A673 (cell line): ENCODE measurements around the gene ARHGAP11B.
"Not testable (repeated sequence)": the region's sequence is repeated elsewhere in the genome, so short reads cannot be mapped to it uniquely, and the experiment has no call there.

Experiments used
- BruUV-seq: library from RNA; stranded (reverse); fragments of 400-500 nt; replicated peaks from 2 replicates; lab custom pipeline; 2021; lab: Mats Ljungman, UMichigan
- CTCF ChIA-PET: fragments of 300-600 bp; sonication (Branson Sonifier 250); formaldehyde crosslinking; loops from one replicate; lab custom pipeline; 2022; ENCODE audit warnings: antibody characterized with exemption; lab: Charles Lee
- POLR2A ChIA-PET: fragments of 300-600 bp; sonication (Branson Sonifier 250); formaldehyde crosslinking; loops from one replicate; lab custom pipeline; 2022; ENCODE audit warnings: antibody characterized with exemption; ENCODE audit not compliant: low non-redundant PET; lab: Charles Lee
- DNase-seq: peaks from one replicate; pipeline ENCODE4 v3.0.0-alpha.2; 2015; ENCODE audit warnings: low spot score
- H3K27ac ChIP-seq: fragments of 200-600 bp; sonication (generic); 2 replicates; pipeline ENCODE4 v1.5.1; 2016; ENCODE audit warnings: mixed run types, low read depth, mild to moderate bottlenecking, mixed read lengths, antibody characterized with exemption, low read length; ENCODE audit not compliant: poor library complexity, severe bottlenecking
- H3K27me3 ChIP-seq: fragments of 200-600 bp; sonication (generic); replicated peaks from 2 replicates; pipeline ENCODE4 v1.6.1; 2017; ENCODE audit warnings: mixed run types, low read depth, mild to moderate bottlenecking, mixed read lengths, antibody characterized with exemption, low read length; ENCODE audit not compliant: insufficient read depth, poor library complexity
- H3K36me3 ChIP-seq: fragments of 200-600 bp; sonication (generic); 2 replicates; pipeline ENCODE4 v1.6.1; 2016; ENCODE audit warnings: mixed run types, mild to moderate bottlenecking, mixed read lengths, antibody characterized with exemption, low read length; ENCODE audit not compliant: insufficient read depth, poor library complexity, severe bottlenecking
- H3K4me1 ChIP-seq: fragments of 200-600 bp; sonication (generic); 2 replicates; pipeline ENCODE4 v1.6.1; 2017; ENCODE audit warnings: mixed run types, mild to moderate bottlenecking, mixed read lengths, antibody characterized with exemption, low read length; ENCODE audit not compliant: insufficient read depth, poor library complexity, severe bottlenecking
- H3K4me3 ChIP-seq: fragments of 200-600 bp; sonication (generic); 2 replicates; pipeline ENCODE4 v1.5.1; 2016; ENCODE audit warnings: low read depth, mixed run types, mild to moderate bottlenecking, mixed read lengths, low read length; ENCODE audit not compliant: poor library complexity, severe bottlenecking
- H3K9me3 ChIP-seq: fragments of 200-600 bp; sonication (generic); 2 replicates; pipeline ENCODE4 v1.6.1; 2016; ENCODE audit warnings: mixed run types, low read depth, mild to moderate bottlenecking, mixed read lengths, antibody characterized with exemption, low read length; ENCODE audit not compliant: poor library complexity, severe bottlenecking
- EZH2 ChIP-seq: fragments of 200-600 bp; sonication (generic); IDR thresholded peaks from 2 replicates; pipeline ENCODE4 v1.6.1; 2017; ENCODE audit warnings: borderline replicate concordance, low read depth, mild to moderate bottlenecking, mixed read lengths, antibody characterized with exemption, low read length; ENCODE audit not compliant: poor library complexity, severe bottlenecking
- intact Hi-C: fragments of 100-400 bp; cut with micrococcal nuclease; formaldehyde crosslinking; loops from one replicate; pipeline ENCODE4 v1.10.0; 2022; ENCODE audit not compliant: unreplicated experiment
- TF ChIP-seq, protein P1 (sequence below): fragments of 300-800, 200-600 bp; sonication (generic); conservative IDR thresholded peaks from 2 replicates; pipeline ENCODE4 v1.5.1; 2017; ENCODE audit warnings: low read depth, mild to moderate bottlenecking, antibody characterized with exemption, low read length, moderate library complexity, mixed read lengths

Gene ARHGAP11B

GRCh38 chr15:30670056-30670455 lies 44.1 kb downstream of the ARHGAP11B start:
- peaks cover 6% of the 10 kb centered on the region for H3K9me3 ChIP-seq
- CTCF ChIA-PET, result no interaction called here

GRCh38 chr15:30671309-30671708 lies 45.4 kb downstream of the ARHGAP11B start:
- ChIA-PET POLR2A (no interaction called here), CTCF (no interaction called here)
- DNase-seq, result no peak
- intact Hi-C loops, result no loop called here
- H3K9me3 ChIP-seq, result peaks cover 6% of the 10 kb centered on the region
- BruUV-seq, result no TSS peak
- no peak overlapping the region for H3K27ac ChIP-seq
- H3K4me1 ChIP-seq, result no peaks in the 10 kb centered on the region
- H3K4me3 ChIP-seq, result no peak overlapping the region
- TF ChIP-seq, protein P1, sequence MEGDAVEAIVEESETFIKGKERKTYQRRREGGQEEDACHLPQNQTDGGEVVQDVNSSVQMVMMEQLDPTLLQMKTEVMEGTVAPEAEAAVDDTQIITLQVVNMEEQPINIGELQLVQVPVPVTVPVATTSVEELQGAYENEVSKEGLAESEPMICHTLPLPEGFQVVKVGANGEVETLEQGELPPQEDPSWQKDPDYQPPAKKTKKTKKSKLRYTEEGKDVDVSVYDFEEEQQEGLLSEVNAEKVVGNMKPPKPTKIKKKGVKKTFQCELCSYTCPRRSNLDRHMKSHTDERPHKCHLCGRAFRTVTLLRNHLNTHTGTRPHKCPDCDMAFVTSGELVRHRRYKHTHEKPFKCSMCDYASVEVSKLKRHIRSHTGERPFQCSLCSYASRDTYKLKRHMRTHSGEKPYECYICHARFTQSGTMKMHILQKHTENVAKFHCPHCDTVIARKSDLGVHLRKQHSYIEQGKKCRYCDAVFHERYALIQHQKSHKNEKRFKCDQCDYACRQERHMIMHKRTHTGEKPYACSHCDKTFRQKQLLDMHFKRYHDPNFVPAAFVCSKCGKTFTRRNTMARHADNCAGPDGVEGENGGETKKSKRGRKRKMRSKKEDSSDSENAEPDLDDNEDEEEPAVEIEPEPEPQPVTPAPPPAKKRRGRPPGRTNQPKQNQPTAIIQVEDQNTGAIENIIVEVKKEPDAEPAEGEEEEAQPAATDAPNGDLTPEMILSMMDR, result no peak
- no peak for TF ChIP-seq EZH2
- no peaks in the 10 kb centered on the region for H3K27me3 ChIP-seq
- peaks cover 32% of the 10 kb centered on the region for H3K36me3 ChIP-seq

More at GRCh38 chr15:30670056-30670455, 44.1 kb downstream of the ARHGAP11B start:
- intact Hi-C loops, result no loop called here
- POLR2A ChIA-PET, result no interaction called here
- TF ChIP-seq EZH2, result no peak
- TF ChIP-seq, protein P1, result no peak
- Histone ChIP-seq H3K27ac (no peak overlapping the region), H3K27me3 (no peaks in the 10 kb centered on the region), H3K4me3 (no peak overlapping the region), H3K36me3 (peaks cover 41% of the 10 kb centered on the region), H3K4me1 (no peaks in the 10 kb centered on the region)
- DNase-seq, result no peak
- no TSS peak for BruUV-seq

GRCh38 chr15:30675126-30675525 lies 49.2 kb downstream of the ARHGAP11B start:
- no peak for DNase-seq
- H3K36me3 ChIP-seq, result peaks cover 20% of the 10 kb centered on the region
- no peak overlapping the region for H3K4me3 ChIP-seq
- H3K27me3 ChIP-seq, result no peaks in the 10 kb centered on the region
- H3K4me1 ChIP-seq, result no peaks in the 10 kb centered on the region
- H3K27ac ChIP-seq, result no peak overlapping the region
- intact Hi-C loops, result no loop called here
- ChIA-PET CTCF (no interaction called here), POLR2A (no interaction called here)
- BruUV-seq, result no TSS peak
- TF ChIP-seq, protein P1, result no peak
- TF ChIP-seq EZH2, result no peak
- peaks cover 6% of the 10 kb centered on the region for H3K9me3 ChIP-seq

DNA sequence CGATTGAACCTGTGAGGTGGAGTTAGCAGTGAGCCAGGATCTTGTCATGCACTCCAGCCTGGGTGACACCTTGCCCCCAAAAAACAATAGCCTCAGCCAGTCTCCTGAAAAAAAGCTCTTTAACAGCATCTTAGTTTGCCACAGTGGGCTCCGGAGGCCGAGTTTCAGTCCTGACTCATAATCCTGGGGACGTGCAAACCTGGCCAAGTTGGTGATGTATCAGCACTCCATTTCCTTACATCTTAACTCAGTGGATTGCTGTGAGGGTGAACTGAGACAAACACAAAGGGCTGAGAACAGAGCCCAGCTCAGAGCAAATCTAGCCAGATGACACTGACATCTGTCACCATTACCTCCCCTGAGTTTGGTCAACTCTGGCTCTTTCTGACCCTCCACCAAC lies 50.0 kb downstream of the ARHGAP11B start:
- POLR2A ChIA-PET, H3K4me3 ChIP-seq, DNase-seq, intact Hi-C loops, CTCF ChIA-PET, BruUV-seq, H3K9me3 ChIP-seq, H3K4me1 ChIP-seq, H3K27ac ChIP-seq, H3K27me3 ChIP-seq: not testable (repeated sequence)
- H3K36me3 ChIP-seq, result peaks cover 18% of the 10 kb centered on the region

DNA sequence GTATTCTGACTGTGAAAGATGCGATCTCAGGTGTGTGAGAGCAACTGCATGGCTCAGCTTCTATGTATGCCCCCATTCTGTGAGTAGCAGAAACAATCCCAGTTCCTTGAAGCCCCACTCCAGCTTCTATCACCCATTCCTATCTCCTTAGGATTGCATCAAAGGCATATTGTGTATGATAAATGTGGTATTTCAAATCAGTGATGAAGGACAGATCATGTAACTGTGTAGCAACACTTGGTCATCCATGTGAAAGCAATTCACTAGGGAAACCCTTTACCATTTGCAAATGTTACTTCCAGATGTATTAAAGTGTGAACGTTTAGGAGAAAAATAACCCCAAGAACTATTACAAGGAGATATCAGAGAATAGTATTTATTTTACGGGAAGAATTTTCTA lies 55.1 kb downstream of the ARHGAP11B start:
- H3K4me1 ChIP-seq, BruUV-seq, H3K9me3 ChIP-seq, CTCF ChIA-PET, H3K27ac ChIP-seq, H3K27me3 ChIP-seq, DNase-seq, POLR2A ChIA-PET, H3K36me3 ChIP-seq, H3K4me3 ChIP-seq, intact Hi-C loops: not testable (repeated sequence)
